ENCODE measurements around the gene GOLGA2.

GOLGA2 gene

DNA sequence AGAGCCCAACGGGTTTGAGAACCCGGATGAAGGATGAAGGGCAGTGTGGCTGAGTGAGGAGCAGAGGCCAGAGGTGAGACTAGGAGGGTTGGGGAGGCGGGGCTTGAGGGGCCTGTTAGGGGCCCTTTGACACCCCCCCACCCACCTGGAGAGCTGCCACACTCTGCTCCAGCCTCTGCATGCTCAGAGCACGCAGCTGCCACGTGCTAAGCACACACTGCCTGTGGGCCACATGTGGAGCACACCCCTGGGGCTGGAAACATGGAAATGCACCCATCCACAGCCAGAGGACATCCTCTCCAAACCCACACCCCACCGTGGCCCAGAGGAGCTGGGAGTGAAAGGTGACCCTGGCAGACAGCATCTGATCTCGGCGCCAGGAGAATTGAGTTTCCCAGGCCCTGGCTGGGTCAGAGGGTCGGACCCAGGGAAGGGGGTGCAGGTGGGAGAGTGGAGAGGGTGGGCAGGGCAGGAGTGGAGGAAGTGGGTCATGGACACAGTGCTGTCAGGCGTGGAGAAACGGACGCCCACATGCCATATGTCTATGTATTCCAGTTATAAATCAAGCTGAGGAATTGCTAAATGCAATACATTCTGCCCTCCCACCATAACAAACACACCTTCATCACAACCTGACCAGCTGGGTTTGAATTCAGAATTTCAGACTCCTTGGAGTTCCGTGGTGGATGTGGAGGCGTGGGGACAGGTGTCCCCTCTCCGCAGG lies 66.7 kb downstream of the GOLGA2 start:
- no peak overlapping the region for H3K4me3 ChIP-seq (ENCODE audit: low read depth, low read length)
- TF ChIP-seq, protein P1, sequence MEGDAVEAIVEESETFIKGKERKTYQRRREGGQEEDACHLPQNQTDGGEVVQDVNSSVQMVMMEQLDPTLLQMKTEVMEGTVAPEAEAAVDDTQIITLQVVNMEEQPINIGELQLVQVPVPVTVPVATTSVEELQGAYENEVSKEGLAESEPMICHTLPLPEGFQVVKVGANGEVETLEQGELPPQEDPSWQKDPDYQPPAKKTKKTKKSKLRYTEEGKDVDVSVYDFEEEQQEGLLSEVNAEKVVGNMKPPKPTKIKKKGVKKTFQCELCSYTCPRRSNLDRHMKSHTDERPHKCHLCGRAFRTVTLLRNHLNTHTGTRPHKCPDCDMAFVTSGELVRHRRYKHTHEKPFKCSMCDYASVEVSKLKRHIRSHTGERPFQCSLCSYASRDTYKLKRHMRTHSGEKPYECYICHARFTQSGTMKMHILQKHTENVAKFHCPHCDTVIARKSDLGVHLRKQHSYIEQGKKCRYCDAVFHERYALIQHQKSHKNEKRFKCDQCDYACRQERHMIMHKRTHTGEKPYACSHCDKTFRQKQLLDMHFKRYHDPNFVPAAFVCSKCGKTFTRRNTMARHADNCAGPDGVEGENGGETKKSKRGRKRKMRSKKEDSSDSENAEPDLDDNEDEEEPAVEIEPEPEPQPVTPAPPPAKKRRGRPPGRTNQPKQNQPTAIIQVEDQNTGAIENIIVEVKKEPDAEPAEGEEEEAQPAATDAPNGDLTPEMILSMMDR (IDR thresholded peaks at IDR 0.05; ENCODE audit: borderline replicate concordance, insufficient read depth, low read depth, low read length), result no peak

DNA sequence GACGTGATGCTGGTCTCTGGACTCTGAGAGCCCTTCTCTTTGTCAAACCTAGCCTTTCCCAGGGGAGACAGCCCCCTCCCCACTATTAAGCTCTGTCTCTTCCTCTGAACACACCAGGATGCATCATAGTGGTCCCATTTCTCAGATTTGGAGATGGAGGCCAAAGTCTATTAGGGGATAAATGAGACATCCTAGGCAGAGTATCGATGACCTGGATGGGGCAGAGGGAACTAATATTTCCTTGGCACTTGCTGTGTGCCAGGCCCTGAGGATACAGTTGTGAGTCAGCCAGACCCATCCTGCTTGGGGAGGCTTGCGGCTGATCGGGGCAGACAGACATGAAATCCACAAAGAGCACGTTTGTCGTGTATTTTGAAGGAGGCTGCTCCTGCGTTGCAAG lies 67.4 kb downstream of the GOLGA2 start:
- H3K4me3 ChIP-seq (ENCODE audit: low read depth, low read length), result no peak overlapping the region
- TF ChIP-seq, protein P1 (IDR thresholded peaks at IDR 0.05; ENCODE audit: borderline replicate concordance, insufficient read depth, low read depth, low read length), result no peak

DNA sequence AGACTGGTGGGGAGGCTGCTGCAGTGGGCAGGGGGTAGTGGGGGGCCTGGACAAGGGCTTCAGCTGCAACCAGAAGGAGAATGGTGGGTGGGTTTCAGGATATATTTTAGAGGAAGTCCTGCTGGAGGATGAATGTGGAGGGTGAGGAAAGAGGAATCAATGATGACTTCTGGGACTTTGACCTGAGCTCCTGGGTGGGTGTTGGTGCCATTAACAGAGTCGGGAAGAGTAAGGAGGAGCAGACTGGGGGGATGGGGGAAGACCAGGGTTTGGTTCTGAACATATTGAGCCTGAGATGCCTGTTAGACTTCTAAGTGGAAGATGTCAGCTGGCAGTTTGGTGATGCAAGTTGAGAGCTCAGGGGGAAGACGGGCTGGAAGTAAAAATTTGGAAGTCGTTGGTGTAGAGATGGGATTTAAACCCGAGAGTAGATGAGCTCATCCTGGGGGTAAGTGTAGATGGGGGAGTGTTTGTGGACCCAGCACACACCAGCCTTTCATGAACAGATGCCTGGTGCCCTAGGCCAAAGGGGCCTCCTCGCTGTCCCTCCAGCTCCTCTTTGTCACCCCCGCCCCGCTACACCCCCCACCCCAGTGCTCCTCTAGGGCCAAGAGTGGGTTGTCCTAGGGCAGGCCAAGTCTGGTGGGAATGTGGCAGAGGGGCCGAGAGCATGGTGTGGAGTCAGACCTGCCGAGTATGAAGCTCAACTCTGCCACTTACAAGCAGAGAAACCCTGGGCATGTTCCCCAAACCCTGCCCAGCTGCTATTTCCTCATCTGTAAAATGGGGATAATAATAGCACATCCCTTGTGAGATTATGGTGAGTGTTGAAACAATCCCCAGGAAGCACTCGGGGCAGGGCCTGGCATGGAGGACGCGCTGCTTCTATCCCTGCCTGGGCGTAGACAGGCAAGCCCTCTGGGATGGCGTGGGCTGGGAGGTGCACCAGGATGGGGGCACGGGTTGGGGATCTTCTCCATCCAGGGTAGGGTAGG lies 68.6 kb downstream of the GOLGA2 start:
- TF ChIP-seq, protein P1 (IDR thresholded peaks at IDR 0.05; ENCODE audit: borderline replicate concordance, insufficient read depth, low read depth, low read length), result no peak
- no peak overlapping the region for H3K4me3 ChIP-seq (ENCODE audit: low read depth, low read length)

DNA sequence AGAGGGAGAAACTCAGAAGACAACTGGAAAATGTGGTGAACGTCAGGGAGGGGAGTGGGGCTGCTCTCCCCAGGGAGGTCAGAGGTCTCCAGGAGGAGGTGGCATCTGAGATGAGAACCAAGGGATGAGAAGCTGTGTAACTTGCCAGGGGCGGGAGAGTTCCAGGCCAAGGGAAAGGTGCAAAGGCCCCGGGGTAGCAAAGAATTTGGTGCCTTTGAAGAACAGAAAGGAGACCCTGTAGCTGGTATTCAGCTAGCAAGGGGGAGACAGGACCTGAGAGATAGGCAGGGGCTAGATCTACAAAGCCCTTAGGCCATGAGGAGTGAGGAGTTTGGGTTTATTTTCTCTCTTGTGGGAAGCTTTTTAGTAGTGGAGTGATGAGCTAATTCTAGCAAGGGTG lies 69.3 kb downstream of the GOLGA2 start:
- H3K4me3 ChIP-seq (ENCODE audit: low read depth, low read length), result no peak overlapping the region
- TF ChIP-seq, protein P1 (IDR thresholded peaks at IDR 0.05; ENCODE audit: borderline replicate concordance, insufficient read depth, low read depth, low read length), result no peak

All from GM12875 (cell line).